ENCODE data around the gene TP53BP1.

TP53BP1 gene

DNA sequence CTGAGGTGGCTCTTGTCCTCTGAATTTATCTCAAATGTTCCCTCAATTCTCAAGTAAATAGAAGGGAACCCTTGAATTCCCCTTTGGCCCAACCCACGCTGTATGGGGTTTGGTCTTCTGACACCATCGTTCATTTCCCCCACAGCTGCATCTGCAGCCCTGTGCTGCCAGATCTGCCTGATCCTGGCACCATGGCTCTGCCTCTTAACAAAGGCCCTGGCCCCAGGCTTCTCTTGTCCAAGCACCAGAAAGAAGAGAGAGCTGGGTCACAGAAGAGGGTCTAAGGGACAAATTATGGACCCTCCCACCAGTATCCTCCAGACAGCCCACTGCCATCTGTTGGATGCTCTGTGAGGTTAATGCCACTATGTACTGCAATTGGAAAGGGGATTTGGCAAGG, 26.2 kb upstream of the TP53BP1 start:
- DNase-seq: no peak

DNA sequence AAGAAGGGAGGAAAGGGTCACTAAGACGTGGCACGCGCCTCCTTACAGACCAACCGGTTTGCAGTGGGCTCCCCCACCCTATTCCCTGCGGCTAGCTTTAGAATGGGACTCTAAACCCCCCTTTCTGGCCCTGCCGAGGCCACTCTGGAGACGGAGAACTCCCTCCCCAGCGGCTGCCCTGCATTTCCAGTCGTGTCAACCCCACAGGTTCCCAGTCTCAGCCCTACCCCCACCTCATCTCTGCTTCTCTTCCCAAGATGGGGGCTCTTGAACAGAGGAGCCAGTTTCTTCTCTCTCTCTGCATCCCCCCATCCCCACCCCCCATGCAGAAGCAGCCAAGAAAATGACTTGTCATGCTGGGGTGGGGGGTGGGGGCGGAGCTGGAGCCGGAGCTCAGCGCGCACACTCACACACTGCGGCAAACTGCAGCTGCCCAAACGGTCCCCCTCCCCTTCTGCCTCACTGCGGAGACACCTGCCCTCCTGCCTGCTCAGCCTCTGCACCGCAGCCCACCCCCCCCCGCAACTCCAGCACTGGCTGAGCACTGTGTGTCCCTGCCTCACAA, 25.3 kb upstream of the TP53BP1 start:
- no peak for DNase-seq

DNA sequence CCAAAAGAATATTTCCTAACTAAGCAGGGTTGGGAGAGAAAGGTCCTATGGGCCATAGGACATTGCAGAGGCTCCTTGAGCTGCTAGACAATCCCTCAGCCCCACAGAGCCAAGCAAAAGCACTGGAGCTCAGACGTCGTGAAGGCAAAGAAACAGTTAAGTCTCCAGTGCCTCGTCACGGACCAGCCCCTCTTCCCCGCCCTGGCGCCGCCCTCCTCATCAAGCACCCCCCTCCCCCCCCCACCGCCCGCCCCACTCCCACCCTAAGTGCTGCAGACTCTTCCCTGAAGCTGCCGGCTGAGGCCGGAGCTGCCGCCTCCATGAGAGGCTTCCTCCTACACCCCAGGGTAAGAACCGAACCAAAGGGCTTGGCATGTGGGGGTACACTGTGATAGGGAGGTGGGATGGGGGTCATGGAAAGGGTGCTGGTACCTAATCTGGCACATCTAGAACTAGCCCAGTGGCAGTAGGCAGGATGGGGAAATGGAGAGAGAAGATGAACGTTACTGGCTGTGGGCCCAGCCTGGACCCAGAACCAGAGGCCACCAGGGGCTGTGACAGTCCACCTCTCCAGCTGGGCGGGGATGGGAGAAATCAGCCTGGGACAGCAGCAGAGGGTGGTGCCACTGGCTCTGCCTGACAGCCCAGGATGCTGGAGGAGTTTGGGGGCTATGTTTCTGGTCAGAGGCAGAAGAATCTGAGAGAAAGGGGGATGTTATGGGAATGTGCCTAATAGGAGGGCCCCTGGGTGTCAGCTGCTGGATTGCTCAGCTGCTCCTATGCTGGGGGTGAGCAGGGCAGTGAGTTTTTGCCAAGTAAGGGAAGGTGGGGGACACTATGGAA, 24.6 kb upstream of the TP53BP1 start, which contains the start of gene MAP1A:
TSS of gene MAP1A (plus strand) at position 255 of the 843 bp plus-strand sequence. CDS start 3,866 bp downstream, outside the sequence.
- no peak for DNase-seq

DNA sequence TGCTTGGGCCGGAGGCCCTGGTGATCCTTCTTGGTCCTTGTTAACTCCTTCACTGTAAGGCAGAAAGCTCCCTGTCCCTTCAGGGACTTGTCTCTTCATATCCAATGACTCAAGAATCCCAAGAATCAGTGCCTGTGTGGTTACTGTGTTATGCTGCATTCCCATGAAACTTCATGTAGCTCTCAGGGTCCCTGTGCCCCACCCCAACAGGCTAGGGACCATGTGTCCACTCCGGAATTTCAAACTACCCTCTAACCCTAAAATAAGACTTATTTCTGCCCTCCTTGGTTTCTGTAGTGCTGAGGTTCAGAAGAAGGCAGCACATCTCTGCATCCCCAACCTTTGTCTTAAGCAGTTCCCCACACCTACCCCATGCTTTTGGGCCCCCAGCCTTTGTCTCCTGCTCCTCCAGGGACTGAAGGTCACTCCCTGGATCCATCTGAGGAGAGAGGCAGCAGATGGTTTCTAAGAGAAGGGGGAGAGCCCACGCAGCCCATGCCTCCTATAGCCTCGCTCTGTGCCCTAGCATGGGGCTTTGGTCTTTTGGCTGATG, 23.9 kb upstream of the TP53BP1 start:
- DNase-seq: no peak

DNA sequence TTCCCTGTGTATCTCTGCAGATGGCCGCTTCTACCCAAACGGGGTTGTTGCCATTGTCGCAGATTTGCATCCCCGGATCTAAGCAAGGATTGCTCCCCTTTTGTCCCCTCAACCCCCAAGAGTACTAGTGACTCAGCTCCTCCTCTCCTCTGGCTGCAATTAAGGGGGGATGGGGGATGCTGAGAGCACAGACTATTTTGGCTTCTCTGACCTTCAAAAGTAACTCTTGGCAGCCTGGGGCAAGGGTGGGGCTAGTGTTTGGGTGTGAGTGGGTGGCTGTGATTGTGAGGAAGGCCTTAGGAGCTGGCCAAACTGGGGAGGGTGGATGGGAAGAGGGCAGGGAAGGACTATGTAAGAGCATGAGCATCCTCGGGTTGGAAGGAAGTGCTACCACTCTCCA, 23.2 kb upstream of the TP53BP1 start:
- no peak for DNase-seq

DNA sequence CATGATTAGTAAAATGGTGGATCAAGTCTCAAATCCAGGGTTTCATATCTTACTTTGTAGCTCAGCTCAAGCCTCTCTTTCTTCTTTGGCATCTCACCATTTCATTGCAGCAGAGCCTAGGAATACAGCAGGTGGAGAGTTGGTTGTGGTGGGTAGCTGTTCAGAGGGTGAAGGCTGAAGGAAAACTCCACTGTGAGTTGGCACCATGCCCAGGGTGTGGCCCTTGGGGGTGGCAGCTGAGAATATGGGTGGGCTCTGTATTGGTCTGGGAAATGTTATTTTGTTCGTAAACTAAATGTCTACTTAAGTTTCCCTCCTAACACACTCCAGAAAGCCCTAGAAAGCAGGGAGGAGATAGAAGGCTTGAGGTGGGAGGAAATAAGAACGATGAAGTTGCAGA, 22.8 kb upstream of the TP53BP1 start:
- DNase-seq: no peak

DNA sequence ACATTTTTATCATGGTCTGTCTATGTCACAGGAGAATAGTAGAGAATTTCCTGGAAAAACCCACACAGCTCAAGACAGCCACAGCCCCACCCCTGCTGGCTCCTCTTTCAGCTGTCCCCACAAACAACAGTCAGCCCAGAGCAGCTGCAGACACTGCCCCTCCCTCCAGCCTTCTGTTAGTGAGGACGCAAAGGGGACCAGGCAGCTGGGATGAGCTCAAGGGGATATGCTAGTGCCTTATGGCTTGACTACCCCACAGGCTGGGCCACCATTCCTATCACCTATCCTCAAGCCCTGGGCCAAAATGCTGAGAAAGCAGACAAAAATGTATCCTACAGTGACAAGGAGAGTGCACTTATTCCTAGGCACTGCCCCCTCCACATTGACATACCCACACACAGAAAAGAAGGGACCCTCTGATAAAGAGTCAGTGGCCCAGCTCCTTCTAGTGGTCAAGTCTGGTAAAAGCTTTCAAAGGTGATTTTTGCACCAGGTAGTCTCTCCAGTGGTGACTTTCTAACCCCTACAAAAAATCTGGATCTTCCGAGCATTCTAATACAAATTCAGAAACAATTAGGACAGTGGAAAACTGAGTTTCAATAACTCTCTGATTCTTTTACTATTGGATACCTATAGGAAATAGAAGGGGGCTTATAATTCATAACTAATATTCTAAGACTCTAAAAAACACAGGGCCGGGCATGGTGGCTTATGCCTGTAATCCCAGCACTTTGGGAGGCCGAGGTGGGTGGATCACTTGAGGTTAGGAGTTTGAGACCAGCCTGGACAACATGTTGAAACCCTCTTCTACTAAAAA, 21.5 kb upstream of the TP53BP1 start:
- no peak for DNase-seq

DNA sequence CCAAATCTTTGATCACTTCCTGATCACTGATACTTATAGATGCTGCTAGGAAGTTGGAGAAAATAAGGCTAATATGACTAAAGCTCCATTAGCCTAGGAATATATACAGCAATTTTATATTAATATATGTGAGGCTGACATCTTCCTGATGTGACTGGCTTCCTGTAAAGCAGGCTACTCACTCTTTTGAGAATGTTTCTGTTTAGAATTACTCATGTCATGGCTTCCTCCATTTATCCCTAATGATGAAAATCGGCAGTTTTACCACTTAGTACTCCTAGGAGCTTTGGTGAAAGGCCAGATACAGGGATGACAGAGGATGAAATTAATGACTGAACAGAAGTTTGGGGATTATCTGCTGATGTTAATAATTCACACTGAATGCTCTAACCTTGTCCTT, 20.6 kb upstream of the TP53BP1 start:
- no peak for DNase-seq

DNA sequence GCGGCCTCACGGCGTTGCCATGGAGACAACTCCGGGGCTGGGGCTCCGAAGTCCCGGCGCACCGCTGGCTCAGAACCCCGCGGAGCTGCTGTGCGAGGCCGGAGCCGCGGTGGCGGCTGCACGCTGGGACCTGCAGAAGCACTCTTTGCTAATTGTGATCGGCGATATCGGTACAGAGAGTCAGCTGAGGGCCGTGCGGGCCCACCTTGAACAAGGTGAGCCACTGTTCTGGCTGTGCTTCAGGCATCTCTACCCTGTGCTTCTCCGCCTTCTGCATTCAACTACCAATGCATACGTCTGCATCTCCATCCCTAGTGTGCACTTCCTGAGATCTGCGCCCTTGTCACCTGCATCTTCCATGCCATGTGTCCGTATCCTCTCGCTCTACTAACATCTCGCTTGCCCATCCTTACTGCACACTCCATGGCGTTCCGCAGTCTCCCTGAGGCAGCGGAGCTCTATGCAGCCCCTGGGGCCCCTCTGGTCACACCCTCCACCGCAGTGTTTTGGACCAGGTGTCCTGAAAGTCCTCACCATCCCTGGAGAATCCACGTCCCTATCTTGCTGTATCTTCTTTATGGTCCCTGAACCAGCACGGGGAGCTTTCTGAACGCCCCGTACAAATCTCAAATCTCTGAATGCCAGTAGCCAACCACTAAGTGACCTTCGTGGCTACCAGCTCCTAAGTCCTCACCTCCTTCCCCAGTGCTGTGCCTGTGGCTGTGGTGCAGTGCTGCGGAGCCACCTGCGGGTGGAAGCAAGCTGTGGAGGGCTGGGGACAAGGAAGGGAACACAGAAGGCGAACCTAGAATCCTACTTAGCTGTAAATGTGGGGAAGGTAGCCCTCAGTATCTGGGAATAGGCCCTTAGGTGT, 18.3 kb upstream of the TP53BP1 start:
- no peak for DNase-seq

DNA sequence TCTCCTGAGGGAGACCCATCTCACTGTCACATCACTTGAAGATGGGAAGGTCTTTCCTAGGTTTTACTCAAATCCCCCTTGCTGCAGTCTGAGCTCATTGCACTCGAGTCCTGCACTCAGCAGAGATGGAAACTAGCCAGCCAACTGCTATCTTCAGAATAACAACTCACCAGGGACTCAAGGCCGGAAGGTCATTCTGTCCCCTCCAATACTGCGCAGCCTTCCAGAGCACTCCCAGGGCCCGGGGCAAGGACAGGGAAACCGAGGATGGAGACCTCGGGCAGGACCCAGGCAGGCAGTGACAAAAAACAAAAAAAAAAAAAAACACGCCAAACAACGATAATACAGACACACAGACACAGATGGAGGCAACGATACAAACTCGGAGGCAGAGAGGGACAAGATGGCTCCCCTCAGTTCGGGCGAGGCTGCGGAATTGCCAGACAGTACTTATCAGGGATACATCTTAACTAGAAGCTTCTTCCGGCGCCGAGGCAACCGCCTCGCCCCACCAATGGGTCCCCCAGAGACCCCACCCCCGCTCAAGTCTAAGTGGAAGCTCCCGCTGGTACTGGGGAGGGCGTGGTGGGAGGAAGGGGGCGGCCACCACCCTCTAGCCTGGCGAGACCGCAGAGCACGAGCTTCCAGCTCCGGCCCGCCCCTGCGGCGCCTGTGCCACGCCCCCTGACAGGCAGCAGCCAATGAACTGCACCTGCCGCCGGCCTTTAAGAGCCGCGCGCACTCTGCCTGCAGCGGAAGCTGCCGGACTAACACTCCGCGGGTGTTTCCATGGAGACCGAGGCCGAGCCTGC, 17.4 kb upstream of the TP53BP1 start:
- DNase-seq: peak; percentile 88

DNA sequence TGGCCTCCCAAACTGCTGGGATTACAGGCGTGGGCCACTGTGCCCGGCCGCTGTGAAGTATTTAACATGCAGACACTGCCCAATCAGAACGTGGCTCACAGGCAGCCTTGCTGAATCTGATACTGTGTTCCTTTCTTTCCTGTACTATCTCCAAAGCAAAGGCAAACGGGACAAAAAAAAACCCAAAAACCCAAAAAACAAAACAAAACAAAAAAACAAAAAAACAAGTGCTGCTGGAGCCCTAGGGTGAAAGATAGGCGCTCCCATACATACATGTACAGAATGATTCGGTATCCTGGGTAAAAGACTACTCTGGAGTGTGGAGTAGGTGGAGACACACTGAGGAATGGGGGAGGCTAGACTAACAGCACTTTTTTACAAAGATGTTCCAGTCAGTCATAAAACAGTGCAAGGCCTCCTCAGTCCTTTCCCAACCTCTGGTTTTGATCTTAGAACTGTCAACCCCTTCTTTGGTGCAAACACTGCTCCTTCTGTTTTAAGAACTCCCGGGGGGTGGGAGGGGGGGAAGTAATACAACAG, 16.8 kb upstream of the TP53BP1 start:
- DNase-seq: no peak

DNA sequence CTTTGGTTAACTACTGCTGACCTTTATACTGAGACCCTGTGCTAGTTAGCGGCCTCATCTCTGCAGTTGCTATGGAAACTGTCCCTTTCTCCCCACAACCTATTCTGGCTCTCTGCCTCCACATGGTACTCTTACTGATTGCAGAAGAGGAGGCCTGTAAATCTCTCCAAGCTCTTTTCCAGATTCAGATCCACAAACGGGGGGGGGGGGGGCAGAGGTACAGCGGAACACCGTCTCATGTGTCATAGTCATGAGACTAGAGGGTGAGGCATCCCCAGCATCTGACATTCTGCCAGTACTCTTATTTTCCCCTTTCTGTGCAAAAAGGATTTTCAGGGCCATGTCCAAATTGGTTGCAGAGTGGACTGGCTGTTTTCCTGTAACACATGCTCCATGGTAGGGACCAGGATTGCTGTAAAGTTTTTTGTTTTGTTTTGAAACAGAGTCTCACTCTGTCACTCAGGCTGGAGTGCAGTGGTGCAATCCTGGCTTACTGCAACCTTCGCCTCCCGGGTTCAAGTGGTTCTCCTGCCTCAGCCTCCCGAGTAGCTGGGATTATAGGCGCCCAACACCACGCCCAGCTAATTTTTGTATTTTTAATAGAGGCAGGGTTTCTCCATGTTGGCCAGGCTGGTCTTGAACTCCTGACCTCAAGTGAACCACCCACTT, 16.2 kb upstream of the TP53BP1 start:
- DNase-seq: no peak

DNA sequence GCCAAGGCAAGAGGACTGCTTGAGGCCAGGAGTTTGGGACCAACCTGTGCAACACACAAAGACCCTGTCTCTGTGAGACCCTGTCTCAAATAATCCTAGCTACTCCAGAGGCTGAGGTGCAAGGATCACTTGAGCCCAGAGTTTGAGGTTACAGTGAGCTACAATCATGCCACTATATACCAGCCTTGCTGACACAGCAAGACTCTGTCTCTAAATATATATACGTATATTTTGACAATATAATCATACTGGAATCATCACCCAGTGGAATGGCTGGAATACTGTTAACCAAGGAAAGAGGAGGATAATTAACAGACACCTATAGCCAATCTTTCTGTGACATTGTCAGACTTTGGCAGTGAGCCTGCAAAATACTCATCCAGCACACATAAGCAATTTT, 15.5 kb upstream of the TP53BP1 start:
- no peak for DNase-seq

DNA sequence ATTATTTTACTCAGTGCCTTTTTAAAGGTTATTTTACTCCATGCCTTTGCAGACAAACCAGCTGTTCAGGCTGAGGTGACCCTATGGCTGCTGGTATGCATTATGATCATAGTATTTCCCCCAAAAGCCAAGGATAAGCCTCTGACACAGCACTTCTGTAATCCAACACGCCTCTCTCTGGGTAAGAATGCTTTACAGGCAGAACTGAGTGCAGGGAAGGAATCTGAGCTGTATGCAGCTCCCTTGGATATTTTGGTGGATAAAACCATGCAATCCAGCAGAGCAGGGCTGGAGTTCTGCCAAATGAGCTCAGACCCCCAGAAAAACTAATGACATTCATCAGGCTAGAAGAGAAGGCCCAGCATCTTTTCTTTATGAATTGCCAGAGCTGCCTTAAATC, 12.8 kb upstream of the TP53BP1 start:
- DNase-seq: no peak

DNA sequence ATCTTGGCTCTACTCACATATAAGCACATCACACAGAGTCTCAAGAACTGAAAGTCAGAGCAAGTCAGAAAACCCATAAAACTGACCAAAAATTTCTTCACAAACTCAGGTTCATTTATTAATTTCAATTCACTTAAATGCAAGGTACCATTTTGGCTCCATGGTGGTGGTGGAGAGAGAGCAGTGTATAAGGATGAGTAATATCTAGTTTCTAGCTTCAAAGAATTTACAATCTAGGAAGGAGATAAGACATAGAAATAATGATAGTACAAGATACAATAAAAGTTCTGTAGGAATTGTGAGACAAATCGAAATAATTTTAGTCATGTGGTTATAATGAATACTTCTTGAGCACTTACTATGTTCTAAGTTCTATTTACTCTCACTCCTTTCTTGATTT, 6.7 kb upstream of the TP53BP1 start:
- no peak for DNase-seq

DNA sequence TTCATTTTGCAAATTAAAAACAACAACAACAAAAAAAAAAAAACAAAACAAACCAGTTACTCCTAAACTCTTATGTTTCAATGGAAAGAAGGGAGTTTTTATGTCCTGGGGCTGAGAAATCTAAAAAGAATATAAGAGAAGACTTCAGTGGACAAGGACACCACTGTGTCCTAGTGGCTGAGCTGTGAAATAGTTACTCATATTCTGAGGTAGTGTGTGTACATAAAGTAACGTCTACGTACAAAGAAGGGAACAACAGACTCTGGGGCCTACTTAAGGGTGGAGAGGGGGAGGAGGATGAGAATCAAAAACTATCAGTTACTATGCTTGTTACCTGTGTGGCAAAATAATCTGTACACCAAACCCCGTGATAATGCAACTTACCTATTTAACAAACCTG, 6.0 kb upstream of the TP53BP1 start:
- no peak for DNase-seq

DNA sequence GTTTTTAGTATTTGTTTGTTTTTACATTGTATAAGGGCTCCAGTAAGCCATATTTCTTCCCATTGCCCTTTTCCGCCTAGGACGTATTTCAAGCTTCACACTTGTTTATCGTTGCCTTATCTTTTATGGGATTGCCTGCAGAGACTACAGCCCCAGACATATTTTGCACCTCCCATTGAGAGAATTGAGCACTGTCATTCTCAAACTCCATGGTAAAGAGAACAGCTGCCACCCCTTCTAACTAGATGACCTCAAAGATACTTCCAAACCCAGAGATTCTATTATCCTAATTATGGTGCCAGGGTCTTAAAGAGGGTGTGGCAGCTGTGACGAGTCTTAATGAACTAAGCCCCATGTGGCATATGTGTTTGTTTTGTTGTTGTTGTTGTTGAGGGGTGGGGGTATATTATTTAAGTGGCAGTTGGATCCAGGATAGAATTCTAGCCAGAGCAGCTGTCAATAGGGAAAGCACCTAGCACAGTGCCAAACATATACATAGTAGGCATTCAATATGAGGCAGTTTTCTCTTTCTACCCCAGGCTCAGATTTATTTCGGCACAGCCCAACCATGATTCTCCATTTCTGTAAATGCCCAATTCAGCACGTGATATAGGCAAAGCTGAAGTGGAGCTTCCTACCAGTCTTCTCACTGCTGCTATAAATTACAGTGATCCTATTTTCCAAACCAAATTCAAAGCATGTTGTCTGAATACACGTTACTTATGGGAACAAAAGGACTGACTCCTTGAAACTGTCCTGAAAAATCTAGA, 932 bp upstream of the TP53BP1 start:
- DNase-seq: no peak

DNA sequence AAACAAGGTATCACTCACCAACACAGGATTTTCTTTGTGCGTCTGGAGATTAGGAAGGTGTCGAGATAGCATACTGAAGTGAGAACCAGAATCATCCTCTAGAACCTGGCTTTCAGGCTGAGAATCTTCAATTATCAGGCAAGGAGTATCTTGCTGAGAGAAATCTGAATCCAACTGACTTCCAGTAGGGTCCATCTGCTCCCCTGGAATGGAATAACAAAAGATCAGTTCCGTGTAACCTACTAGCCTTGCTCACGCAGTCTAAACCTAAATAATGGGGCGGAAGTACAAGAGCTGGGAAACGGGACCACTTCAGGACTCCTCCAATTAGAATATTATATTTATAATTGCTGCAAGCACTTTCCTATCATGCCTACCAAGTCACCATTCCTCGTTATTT, 690 bp downstream of the TP53BP1 start:
- DNase-seq: no peak

DNA sequence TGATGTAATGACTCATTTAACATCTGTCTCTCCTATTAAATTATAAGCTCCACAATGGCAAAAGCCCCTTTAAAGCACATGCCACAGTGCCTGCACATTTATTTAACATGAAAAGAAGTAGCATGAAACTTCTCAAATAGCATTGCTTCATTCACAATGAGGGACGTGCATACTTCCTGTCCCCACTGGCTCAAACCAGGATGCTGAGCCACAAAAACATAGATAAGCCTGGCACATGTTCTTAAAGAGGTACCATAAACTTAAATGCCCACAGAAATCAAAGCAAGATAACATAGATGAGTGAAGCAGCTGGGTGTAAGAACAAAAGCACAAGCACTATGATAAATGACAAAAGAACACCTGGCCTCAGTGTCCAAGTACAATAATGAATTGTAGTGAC, 3.8 kb downstream of the TP53BP1 start:
- no peak for DNase-seq

DNA sequence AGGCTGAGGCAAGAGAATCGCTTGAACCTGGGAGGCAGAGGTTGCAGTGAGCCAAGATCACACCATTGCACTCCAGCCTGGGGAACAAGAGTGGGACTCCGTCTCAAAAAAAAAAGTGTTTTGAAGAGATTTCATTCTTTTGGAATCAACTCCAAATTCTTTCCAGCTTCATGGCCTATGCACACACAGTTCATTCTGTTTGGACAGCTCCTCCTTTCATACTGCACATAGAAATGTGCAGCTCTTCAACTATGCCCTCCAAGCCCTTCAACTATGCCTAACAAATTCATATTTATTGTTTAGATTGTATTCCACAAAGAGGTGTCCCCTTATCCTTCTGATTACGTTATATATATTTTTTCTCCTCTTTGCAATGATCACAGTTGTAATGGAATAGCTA, 4.2 kb downstream of the TP53BP1 start:
- no peak for DNase-seq

Data from activated T-cell treated with anti-CD3 and anti-CD28 coated beads for 4 hours (primary cell).